ENCODE data around the gene LCE1C. TPM values are rescaled to one million over a fixed set of nuclear protein-coding genes. Genes with fewer than 3 reads are reported as not detected.

Gene LCE1C
- total RNA-seq, 3 donors from 2014 or later (not counting 1 experiment from before 2014, with no cell fraction given): not detected

DNA sequence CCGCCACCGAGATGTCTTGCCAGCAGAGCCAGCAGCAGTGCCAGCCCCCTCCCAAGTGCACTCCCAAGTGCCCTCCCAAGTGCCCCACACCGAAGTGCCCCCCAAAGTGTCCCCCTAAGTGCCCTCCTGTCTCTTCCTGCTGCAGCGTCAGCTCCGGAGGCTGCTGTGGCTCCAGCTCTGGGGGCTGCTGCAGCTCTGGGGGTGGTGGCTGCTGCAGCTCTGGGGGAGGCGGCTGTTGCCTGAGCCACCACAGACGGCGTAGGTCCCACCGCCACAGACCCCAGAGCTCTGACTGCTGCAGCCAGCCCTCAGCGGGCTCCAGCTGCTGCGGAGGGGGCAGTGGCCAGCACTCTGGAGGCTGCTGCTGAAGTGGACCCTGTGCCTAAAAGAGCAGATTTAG is 30.1 kb downstream of the LCE1C start:
- Mint-ChIP-seq H3K4me1 (no peaks in the 10 kb centered on the region), H3K9me3 (peaks cover 0 to 2% of the 10 kb centered on the region in 2 donors), H3K4me3 (no peak overlapping the region), H3K36me3 (no peaks in the 10 kb centered on the region), H3K27ac (no peak overlapping the region), H3K27me3 (ENCODE audit: low read depth in 2 of 2) (peaks cover 22 to 49% of the 10 kb centered on the region in 2 donors)
- intact Hi-C loops (cut with micrococcal nuclease): no loop called here
- Histone ChIP-seq H3K4me3 (ENCODE audit: low read length) (no peak overlapping the region), H3K36me3 (ENCODE audit: control insufficient read depth, insufficient read depth, low read length) (no peaks in the 10 kb centered on the region), H3K27me3 (ENCODE audit: control insufficient read depth, insufficient read depth, low read length) (no peaks in the 10 kb centered on the region), H3K27ac (ENCODE audit: low read length) (no peak overlapping the region), H3K9me3 (ENCODE audit: control insufficient read depth, insufficient read depth, low read length) (no peaks in the 10 kb centered on the region), H3K4me1 (ENCODE audit: control insufficient read depth, insufficient read depth, low read length) (no peaks in the 10 kb centered on the region)
- TF ChIP-seq, protein P1, sequence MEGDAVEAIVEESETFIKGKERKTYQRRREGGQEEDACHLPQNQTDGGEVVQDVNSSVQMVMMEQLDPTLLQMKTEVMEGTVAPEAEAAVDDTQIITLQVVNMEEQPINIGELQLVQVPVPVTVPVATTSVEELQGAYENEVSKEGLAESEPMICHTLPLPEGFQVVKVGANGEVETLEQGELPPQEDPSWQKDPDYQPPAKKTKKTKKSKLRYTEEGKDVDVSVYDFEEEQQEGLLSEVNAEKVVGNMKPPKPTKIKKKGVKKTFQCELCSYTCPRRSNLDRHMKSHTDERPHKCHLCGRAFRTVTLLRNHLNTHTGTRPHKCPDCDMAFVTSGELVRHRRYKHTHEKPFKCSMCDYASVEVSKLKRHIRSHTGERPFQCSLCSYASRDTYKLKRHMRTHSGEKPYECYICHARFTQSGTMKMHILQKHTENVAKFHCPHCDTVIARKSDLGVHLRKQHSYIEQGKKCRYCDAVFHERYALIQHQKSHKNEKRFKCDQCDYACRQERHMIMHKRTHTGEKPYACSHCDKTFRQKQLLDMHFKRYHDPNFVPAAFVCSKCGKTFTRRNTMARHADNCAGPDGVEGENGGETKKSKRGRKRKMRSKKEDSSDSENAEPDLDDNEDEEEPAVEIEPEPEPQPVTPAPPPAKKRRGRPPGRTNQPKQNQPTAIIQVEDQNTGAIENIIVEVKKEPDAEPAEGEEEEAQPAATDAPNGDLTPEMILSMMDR (IDR thresholded peaks at IDR 0.05): no peak
- 85% methylated on average over 11 of the region's 11 CpGs for WGBS (ENCODE audit: insufficient coverage)
- no peak for DNase-seq
- no peak for ATAC-seq

DNA sequence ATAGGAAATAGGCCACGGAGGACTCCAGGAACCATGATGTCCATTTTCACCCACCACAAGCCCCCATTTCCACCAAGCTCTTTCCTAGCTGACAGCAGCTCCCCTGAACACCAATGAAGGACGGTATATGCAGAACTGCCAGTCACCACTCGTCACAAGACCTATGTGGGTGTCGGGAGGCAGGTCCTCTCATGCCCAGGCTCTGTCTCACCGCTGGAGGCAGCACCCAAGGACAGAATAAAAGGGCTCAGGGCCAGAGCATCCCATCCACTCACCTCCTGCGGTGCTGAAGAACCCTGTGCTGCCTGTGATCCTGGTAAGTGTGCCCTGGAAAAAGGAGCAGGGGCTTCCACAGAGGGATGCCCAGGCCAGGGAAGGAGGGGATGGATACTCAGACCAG is 31.6 kb downstream of the LCE1C start, which contains the start of gene LCE1F:
Gene LCE1F, plus strand, starts transcription at position 266 of the 400 bp plus-strand sequence. CDS start 1,232 bp downstream, outside the sequence.
- H3K9me3 ChIP-seq (ENCODE audit: control insufficient read depth, insufficient read depth, low read length): no peaks in the 10 kb centered on the region
- no peaks in the 10 kb centered on the region for H3K4me1 Mint-ChIP-seq
- no peak within 1 kb of the TSS for H3K4me3 Mint-ChIP-seq
- H3K27ac Mint-ChIP-seq: no peak within 1 kb of the TSS
- TF ChIP-seq, protein P1 (IDR thresholded peaks at IDR 0.05): no peak
- no peaks in the 10 kb centered on the region for H3K27me3 ChIP-seq (ENCODE audit: control insufficient read depth, insufficient read depth, low read length)
- 75% methylated on average over 6 of the region's 6 CpGs for WGBS (ENCODE audit: insufficient coverage)
- peaks cover 20 to 53% of the 10 kb centered on the region in 2 donors for H3K27me3 Mint-ChIP-seq (ENCODE audit: low read depth in 2 of 2)
- intact Hi-C loops (cut with micrococcal nuclease): no loop called here
- H3K4me1 ChIP-seq (ENCODE audit: control insufficient read depth, insufficient read depth, low read length): no peaks in the 10 kb centered on the region
- H3K36me3 Mint-ChIP-seq: no peaks in the 10 kb centered on the region
- no peak for DNase-seq
- no peak within 1 kb of the TSS for H3K27ac ChIP-seq (ENCODE audit: low read length)
- H3K9me3 Mint-ChIP-seq: peaks cover 0 to 2% of the 10 kb centered on the region in 2 donors
- ATAC-seq: no peak
- H3K36me3 ChIP-seq (ENCODE audit: control insufficient read depth, insufficient read depth, low read length): no peaks in the 10 kb centered on the region
- no peak within 1 kb of the TSS for H3K4me3 ChIP-seq (ENCODE audit: low read length)

DNA sequence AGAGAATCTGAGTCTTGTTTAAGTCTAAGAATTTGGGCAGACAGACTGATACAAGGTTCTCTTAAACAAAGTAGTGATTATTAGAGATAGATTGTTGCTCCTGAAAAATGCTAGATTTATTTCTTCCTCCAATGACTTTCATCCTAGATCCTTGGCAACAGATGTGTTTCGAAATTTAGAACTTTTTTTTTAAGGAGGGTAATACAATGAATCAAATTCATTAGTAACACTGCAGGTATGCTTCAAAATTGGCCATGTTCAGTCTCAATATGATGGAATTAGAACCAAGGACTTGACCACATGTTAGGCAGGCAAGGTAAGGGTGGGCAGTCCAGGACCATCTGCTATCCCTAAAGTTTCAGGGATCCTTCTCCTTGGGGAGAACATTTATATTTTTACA is 36.0 kb downstream of the LCE1C start:
- no peaks in the 10 kb centered on the region for H3K27me3 ChIP-seq (ENCODE audit: control insufficient read depth, insufficient read depth, low read length)
- WGBS (ENCODE audit: insufficient coverage): no CpG with 5 or more reads among the region's 1 CpG
- no peaks in the 10 kb centered on the region for H3K36me3 ChIP-seq (ENCODE audit: control insufficient read depth, insufficient read depth, low read length)
- no peak overlapping the region for H3K27ac ChIP-seq (ENCODE audit: low read length)
- H3K4me3 Mint-ChIP-seq: no peak overlapping the region
- ATAC-seq (no peak), DNase-seq (no peak)
- H3K9me3 ChIP-seq (ENCODE audit: control insufficient read depth, insufficient read depth, low read length): no peaks in the 10 kb centered on the region
- peaks cover 6 to 35% of the 10 kb centered on the region in 2 donors for H3K27me3 Mint-ChIP-seq (ENCODE audit: low read depth in 2 of 2)
- intact Hi-C loops (cut with micrococcal nuclease): no loop called here
- no peaks in the 10 kb centered on the region for H3K4me1 ChIP-seq (ENCODE audit: control insufficient read depth, insufficient read depth, low read length)
- TF ChIP-seq, protein P1 (IDR thresholded peaks at IDR 0.05): no peak
- no peaks in the 10 kb centered on the region for H3K36me3 Mint-ChIP-seq
- no peak overlapping the region for H3K4me3 ChIP-seq (ENCODE audit: low read length)
- H3K4me1 Mint-ChIP-seq: no peaks in the 10 kb centered on the region
- peaks cover 0 to 2% of the 10 kb centered on the region in 2 donors for H3K9me3 Mint-ChIP-seq
- H3K27ac Mint-ChIP-seq: no peak overlapping the region

DNA sequence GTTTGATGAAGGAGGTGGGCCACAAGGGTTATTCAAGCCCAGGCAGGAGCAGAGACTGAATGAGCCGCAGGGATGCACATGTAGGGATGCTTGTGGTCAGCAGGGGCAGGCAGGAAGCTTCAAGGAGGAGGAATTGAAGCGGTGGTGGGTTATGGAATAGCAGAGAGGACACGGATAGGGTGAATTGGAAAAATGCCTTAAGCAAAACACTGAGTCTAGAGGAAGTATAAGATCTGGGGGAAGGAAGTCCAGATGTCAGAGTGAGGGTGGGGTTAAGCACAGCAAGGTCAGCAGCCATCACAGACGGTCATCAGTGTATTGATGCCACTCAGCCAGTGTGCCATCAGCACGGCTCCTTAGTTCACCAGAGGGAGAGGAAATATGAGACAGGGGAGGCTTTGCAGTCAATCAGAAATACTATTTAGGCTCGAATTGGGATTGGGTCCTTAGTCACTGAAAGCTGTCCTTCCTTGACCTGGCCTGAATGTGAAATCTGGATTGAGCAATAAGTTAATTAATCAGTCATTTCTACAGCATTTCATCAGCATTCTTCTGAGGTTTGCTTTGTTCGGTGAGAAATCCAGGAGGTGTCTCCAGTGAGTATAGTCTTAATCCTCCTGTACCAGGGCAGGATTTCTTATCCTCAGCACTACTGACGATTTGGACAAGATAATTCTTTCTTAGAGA is 37.5 kb downstream of the LCE1C start:
- DNase-seq: no peak
- H3K4me3 ChIP-seq (ENCODE audit: low read length): no peak overlapping the region
- TF ChIP-seq, protein P1 (IDR thresholded peaks at IDR 0.05): no peak
- no peak overlapping the region for H3K27ac Mint-ChIP-seq
- no peaks in the 10 kb centered on the region for H3K27me3 ChIP-seq (ENCODE audit: control insufficient read depth, insufficient read depth, low read length)
- H3K27ac ChIP-seq (ENCODE audit: low read length): no peak overlapping the region
- no peaks in the 10 kb centered on the region for H3K4me1 ChIP-seq (ENCODE audit: control insufficient read depth, insufficient read depth, low read length)
- H3K27me3 Mint-ChIP-seq (ENCODE audit: low read depth in 2 of 2): peaks cover 6 to 25% of the 10 kb centered on the region in 2 donors
- H3K9me3 ChIP-seq (ENCODE audit: control insufficient read depth, insufficient read depth, low read length): no peaks in the 10 kb centered on the region
- H3K9me3 Mint-ChIP-seq: no peaks in the 10 kb centered on the region
- H3K4me3 Mint-ChIP-seq: no peak overlapping the region
- no peaks in the 10 kb centered on the region for H3K4me1 Mint-ChIP-seq
- no peaks in the 10 kb centered on the region for H3K36me3 Mint-ChIP-seq
- H3K36me3 ChIP-seq (ENCODE audit: control insufficient read depth, insufficient read depth, low read length): no peaks in the 10 kb centered on the region
- ATAC-seq: no peak
- intact Hi-C loops (cut with micrococcal nuclease): no loop called here
- 66% methylated on average over 7 of the region's 8 CpGs for WGBS (ENCODE audit: insufficient coverage)

Data from natural killer cell (primary cell).